H1 (cell line): ENCODE results near the gene USHBP1. TPM values are rescaled to one million over a fixed set of nuclear protein-coding genes. Genes with fewer than 3 reads are reported as not detected.

Source experiments
- CTCF ChIA-PET: fragments of 300-600 bp; sonication (Branson Sonifier 250); formaldehyde crosslinking; loops from one replicate; lab custom pipeline; 2021; ENCODE audit not compliant: partially characterized antibody; lab: Charles Lee
- POLR2A ChIA-PET: fragments of 300-600 bp; sonication (Branson Sonifier 250); formaldehyde crosslinking; loops from one replicate; lab custom pipeline; 2021; ENCODE audit warnings: inconsistent platforms; ENCODE audit not compliant: partially characterized antibody; lab: Charles Lee
- DNase-seq, 2 experiments: peaks; one replicate each; pipeline versions ENCODE4 v3.0.0 to v3.0.0-alpha.2; 2010 to 2022; ENCODE audit warnings: low spot score in 2 of 2, low read depth in 1 of 2, mixed read lengths in 1 of 2
- FAIRE-seq: peaks from 2 replicates; lab custom pipeline; 2011; peaks lifted over from hg19 to GRCh38; lab: Jason Lieb, UNC
- H2AFZ ChIP-seq: 2 replicates; pipeline ENCODE4 v1.8.1; 2012; ENCODE audit warnings: low read length, inconsistent platforms
- H2AK5ac ChIP-seq: 2 replicates; pipeline ENCODE4 v1.6.1; 2013; ENCODE audit warnings: low read depth, low read length
- H2BK120ac ChIP-seq: replicated peaks from 2 replicates; pipeline ENCODE3; 2013; ENCODE audit warnings: low read depth, low read length, inconsistent platforms
- H2BK12ac ChIP-seq: 2 replicates; pipeline ENCODE4 v1.6.1; 2013; ENCODE audit warnings: low read depth, low read length
- H2BK15ac ChIP-seq: 2 replicates; pipeline ENCODE4 v1.6.1; 2013; ENCODE audit warnings: low read length
- H2BK20ac ChIP-seq: 2 replicates; pipeline ENCODE4 v1.6.1; 2013; ENCODE audit warnings: low read length
- H2BK5ac ChIP-seq: 2 replicates; pipeline ENCODE4 v1.6.1; 2013; ENCODE audit warnings: low read depth, low read length
- H3K14ac ChIP-seq: 2 replicates; pipeline ENCODE4 v1.6.1; 2013; ENCODE audit warnings: inconsistent platforms; ENCODE audit not compliant: insufficient read length
- H3K18ac ChIP-seq: 2 replicates; pipeline ENCODE4 v1.6.1; 2013; ENCODE audit warnings: low read length; ENCODE audit errors: extremely low read depth
- H3K23ac ChIP-seq: 2 replicates; pipeline ENCODE4 v1.6.1; 2013; ENCODE audit warnings: inconsistent platforms; ENCODE audit not compliant: insufficient read length
- H3K23me2 ChIP-seq: 2 replicates; pipeline ENCODE4 v1.6.1; 2013; ENCODE audit warnings: low read depth, low read length
- H3K27ac ChIP-seq: 2 replicates; pipeline ENCODE4 v1.6.1; 2011; ENCODE audit warnings: low read depth, low read length, inconsistent platforms
- H3K27me3 ChIP-seq, 4 experiments: replicated peaks in 1 of 4; 1 replicate in 1 of 4; 2 replicates in 3 of 4; pipeline versions ENCODE4 v1.6.1 to v1.8.1; 2011 to 2013; ENCODE audit warnings: low read length in 3 of 4, mild to moderate bottlenecking in 3 of 4, inconsistent platforms in 2 of 4, mixed read lengths in 2 of 4, moderate library complexity in 1 of 4; ENCODE audit not compliant: control insufficient read depth in 3 of 4, insufficient read depth in 3 of 4; ENCODE audit errors: extremely low read depth in 1 of 4
- H3K36me3 ChIP-seq, 4 experiments: 2 replicates each; pipeline versions ENCODE4 v1.6.1 to v1.8.1; 2011 to 2013; ENCODE audit warnings: mild to moderate bottlenecking in 4 of 4, low read length in 3 of 4, moderate library complexity in 2 of 4, control low read depth in 1 of 4, inconsistent platforms in 1 of 4; ENCODE audit not compliant: insufficient read depth in 4 of 4, control insufficient read depth in 2 of 4
- H3K4ac ChIP-seq: replicated peaks from 2 replicates; pipeline ENCODE3; 2013; ENCODE audit warnings: low read length, low read depth, mixed read lengths, inconsistent platforms; ENCODE audit not compliant: insufficient read length
- H3K4me1 ChIP-seq, 4 experiments: replicated peaks in 1 of 4; 1 replicate in 1 of 4; 2 replicates in 3 of 4; pipeline versions ENCODE4 v1.6.1 to v1.8.1; 2011 to 2013; ENCODE audit warnings: low read length in 3 of 4, inconsistent platforms in 2 of 4, mixed read lengths in 1 of 4; ENCODE audit not compliant: insufficient read depth in 4 of 4, control insufficient read depth in 3 of 4
- H3K4me2 ChIP-seq, 2 experiments: 2 replicates each; pipeline versions ENCODE4 v1.6.1 to v1.8.1; 2011 to 2013; ENCODE audit warnings: low read depth in 2 of 2, low read length in 2 of 2, control low read depth in 1 of 2, inconsistent platforms in 1 of 2, mild to moderate bottlenecking in 1 of 2; ENCODE audit not compliant: insufficient read depth in 1 of 2
- H3K4me3 ChIP-seq, 4 experiments: fragments of 200-600, 300-600 bp in 1 of 4; sonication (generic), shearing (Covaris generic), sonication (Bioruptor Twin) in 1 of 4; 2 replicates each; pipeline versions ENCODE4 v1.5.1 to v1.8.1; 2011 to 2016; ENCODE audit warnings: low read length in 4 of 4, low read depth in 3 of 4, control low read depth in 2 of 4, inconsistent platforms in 2 of 4, mild to moderate bottlenecking in 2 of 4, mixed read lengths in 1 of 4, moderate library complexity in 1 of 4; ENCODE audit not compliant: insufficient read depth in 2 of 4; ENCODE audit errors: extremely low read depth in 1 of 4
- H3K56ac ChIP-seq: replicated peaks from 2 replicates; pipeline ENCODE3; 2013; ENCODE audit warnings: low read depth, mild to moderate bottlenecking, mixed read lengths, low read length, inconsistent platforms; ENCODE audit not compliant: insufficient read length
- H3K79me1 ChIP-seq: 2 replicates; pipeline ENCODE4 v1.6.1; 2013; ENCODE audit warnings: low read depth, low read length, control low read depth
- H3K79me2 ChIP-seq, 2 experiments: 2 replicates each; pipeline versions ENCODE4 v1.6.1 to v1.8.1; 2012 to 2013; ENCODE audit warnings: low read length in 2 of 2, mild to moderate bottlenecking in 2 of 2, inconsistent platforms in 1 of 2; ENCODE audit not compliant: insufficient read depth in 2 of 2, control insufficient read depth in 1 of 2
- H3K9ac ChIP-seq, 4 experiments: replicated peaks in 1 of 4; 1 replicate in 1 of 4; 2 replicates in 3 of 4; pipeline versions ENCODE4 v1.6.1 to v1.8.1; 2011 to 2013; ENCODE audit warnings: low read depth in 3 of 4, low read length in 3 of 4, control low read depth in 2 of 4, mild to moderate bottlenecking in 2 of 4, moderate library complexity in 2 of 4, inconsistent platforms in 1 of 4; ENCODE audit errors: extremely low read depth in 1 of 4
- H3K9me3 ChIP-seq, 2 experiments: 2 replicates each; pipeline versions ENCODE4 v1.6.1 to v1.8.1; 2012 to 2013; ENCODE audit warnings: mild to moderate bottlenecking in 2 of 2, moderate library complexity in 2 of 2, control low read depth in 1 of 2, inconsistent platforms in 1 of 2, low read depth in 1 of 2, low read length in 1 of 2, mixed read lengths in 1 of 2; ENCODE audit not compliant: insufficient read depth in 2 of 2
- H4K20me1 ChIP-seq, 2 experiments: replicated peaks in 1 of 2; 2 replicates each; pipeline versions ENCODE3 to v1.8.1; 2011 to 2013; ENCODE audit warnings: inconsistent platforms in 2 of 2, low read length in 2 of 2, mild to moderate bottlenecking in 1 of 2; ENCODE audit not compliant: insufficient read depth in 2 of 2, control insufficient read depth in 1 of 2
- H4K5ac ChIP-seq: 2 replicates; pipeline ENCODE4 v1.6.1; 2013; ENCODE audit warnings: low read length, low read depth, mixed read lengths, inconsistent platforms; ENCODE audit not compliant: insufficient read length
- H4K8ac ChIP-seq: 2 replicates; pipeline ENCODE4 v1.8.0; 2013; ENCODE audit warnings: mild to moderate bottlenecking, moderate library complexity, low read length, inconsistent platforms; ENCODE audit not compliant: insufficient read depth; ENCODE audit errors: extremely low read depth
- H4K91ac ChIP-seq: replicated peaks from 2 replicates; pipeline ENCODE3; 2013; ENCODE audit warnings: low read length, mixed read lengths, inconsistent platforms; ENCODE audit not compliant: insufficient read length
- JUN ChIP-seq: IDR thresholded peaks from 2 replicates; pipeline ENCODE4 v1.6.1; 2011; ENCODE audit warnings: low read depth, mild to moderate bottlenecking, improper control_type of control experiment, low read length
- KDM4A ChIP-seq: IDR thresholded peaks from one replicate; pipeline ENCODE4 v1.7.1; 2012; ENCODE audit warnings: low read depth, mild to moderate bottlenecking, moderate library complexity, low read length, inconsistent platforms; ENCODE audit not compliant: severe bottlenecking
- SIN3A ChIP-seq, 2 experiments: IDR thresholded peaks in 1 of 2; conservative IDR thresholded peaks in 1 of 2; 2 replicates each; pipeline ENCODE4 v1.6.1; 2011 to 2012; ENCODE audit warnings: low read length in 2 of 2, improper control_type of control experiment in 1 of 2, low read depth in 1 of 2, mild to moderate bottlenecking in 1 of 2
- SIX5 ChIP-seq: IDR thresholded peaks from 2 replicates; pipeline ENCODE4 v1.6.1; 2011; ENCODE audit warnings: mild to moderate bottlenecking, low read depth, low read length
- TEAD4 ChIP-seq: IDR thresholded peaks from 2 replicates; pipeline ENCODE4 v1.6.1; 2012; ENCODE audit warnings: low read depth, low read length, inconsistent platforms, mixed read lengths
- WGBS, 2 experiments: shearing (Covaris generic) in 1 of 2; methylation state at CpG; one replicate each; pipeline versions ENCODE4 v1.1.6 to v1.1.7; 2013 to 2015; ENCODE audit warnings: low lambda C conversion rate in 2 of 2, mixed read lengths in 2 of 2, inconsistent platforms in 1 of 2, low coverage in 1 of 2, missing lambda C conversion rate in 1 of 2; ENCODE audit not compliant: insufficient replicate concordance in 2 of 2, insufficient coverage in 1 of 2, insufficient read length in 1 of 2; ENCODE audit errors: extremely low coverage in 1 of 2, missing lambda C conversion rate in 1 of 2; 5-methylcytosine and 5-hydroxymethylcytosine counted together
- polyA plus RNA-seq, 7 experiments: library from polyadenylated mRNA; depleted of rRNA in 3 of 7; stranded (reverse) in 5 of 7; unstranded in 2 of 7; fragments of >200 nt in 5 of 7; fragments of 200-250 nt in 2 of 7; gene quantifications; 1 replicate in 5 of 7; 2 replicates in 1 of 7; 4 replicates in 1 of 7; pipeline versions ENCODE4 v1.2.1 to v1.2.3, GENCODE V29; 2011 to 2013; ENCODE audit warnings: missing spikeins in 2 of 7, mixed read lengths in 2 of 7
- total RNA-seq: library from RNA; stranded (reverse); fragmentation: NEBNext Ultra II Directional; extraction: Animal tissue kit (Norgen Biotek cat#: 25700); gene quantifications from 2 replicates; pipeline ENCODE4 v1.2.1, GENCODE V29; 2021

The USHBP1 gene
- total and polyA plus RNA-seq, 2 of the 8 experiments (the other 6 are each of a cell fraction or from before 2014, with no cell fraction given), result 5.0 to 7.5 TPM

DNA sequence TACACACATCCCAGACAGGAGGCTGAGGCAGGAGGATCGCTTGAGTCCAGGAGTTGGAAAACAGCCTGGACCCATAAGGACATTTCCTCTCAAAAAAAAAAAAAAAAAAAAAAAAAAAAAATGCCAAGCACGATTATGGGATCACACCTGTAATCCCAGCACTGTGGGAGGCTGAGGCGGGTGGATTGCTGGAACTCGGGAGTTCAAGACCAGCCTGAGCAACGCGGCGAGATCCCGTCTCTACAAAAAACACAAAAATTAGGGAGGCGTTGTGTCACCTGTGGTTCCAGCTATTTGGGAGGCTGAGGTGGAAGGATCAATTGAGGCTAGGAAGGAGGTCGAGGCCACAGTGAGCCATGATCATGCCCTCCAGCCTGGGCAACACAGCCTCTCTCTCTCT is 39.5 kb downstream of the USHBP1 start:
- no peak overlapping the region for H2AK5ac ChIP-seq
- no peak overlapping the region for H2AFZ ChIP-seq
- ChIA-PET POLR2A (interaction anchor here (0.6 to 12.3 kb wide), 8 partner anchors 9 to 100 kb away, joined by 3 to 118 read pairs (median 6); partner anchors contain the start of genes NR2F6 and USE1), CTCF (interaction anchor here (1.1 to 3.8 kb wide), 4 partner anchors 11 to 58 kb away, joined by 3 to 23 read pairs (median 6); partner anchors contain the start of gene ANKLE1)
- DNase-seq (no peak), FAIRE-seq (no peak)
- H3K36me3 ChIP-seq, result peaks cover 0 to 6% (median 0%) of the 10 kb centered on the region in 4 experiments; a peak in 2 of 8 replicates
- H2BK20ac ChIP-seq, result no peak overlapping the region
- H3K4me1 ChIP-seq, result peaks cover 0 to 4% (median 3%) of the 10 kb centered on the region in 4 experiments; a peak in 6 of 7 replicates
- no peak overlapping the region for H4K8ac ChIP-seq
- H3K4ac ChIP-seq, result no peak overlapping the region
- no peak overlapping the region for H2BK5ac ChIP-seq
- H4K5ac ChIP-seq, result no peak overlapping the region
- H3K27ac ChIP-seq, result no peak overlapping the region
- 81% methylated on average over 9 of the region's 10 CpGs; no CpG with 5 or more reads in 1 of the 2 experiments for WGBS, 2 experiments
- H2BK12ac ChIP-seq, result no peak overlapping the region
- no peak overlapping the region for H3K4me2 ChIP-seq
- no peak overlapping the region for H3K23ac ChIP-seq
- no peak overlapping the region for H3K18ac ChIP-seq
- H3K56ac ChIP-seq, result no peak overlapping the region
- H3K23me2 ChIP-seq, result no peaks in the 10 kb centered on the region
- H3K14ac ChIP-seq, result no peak overlapping the region
- H4K91ac ChIP-seq, result no peak overlapping the region
- TF ChIP-seq KDM4A (no peak), SIN3A (conservative IDR thresholded peaks at IDR 0.05 in 1 of 2, IDR thresholded peaks at IDR 0.05 in 1 of 2; ENCODE audit: low read depth in 1 of 2, low read length in 2 of 2) (no peak), SIX5 (no peak), TEAD4 (no peak), JUN (no peak)
- H2BK15ac ChIP-seq, result no peak overlapping the region
- H3K4me3 ChIP-seq, result no peak overlapping the region
- no peaks in the 10 kb centered on the region for H3K9me3 ChIP-seq
- H3K79me1 ChIP-seq, result no peaks in the 10 kb centered on the region; the same call in 1 of the 2 replicates
- no peak overlapping the region for H3K9ac ChIP-seq
- H4K20me1 ChIP-seq, result peaks cover 0 to 1% of the 10 kb centered on the region in 2 experiments
- H3K79me2 ChIP-seq, result no peaks in the 10 kb centered on the region
- no peaks in the 10 kb centered on the region for H3K27me3 ChIP-seq
- no peak overlapping the region for H2BK120ac ChIP-seq
